ENCODE results near the gene UTS2R.

DNA sequence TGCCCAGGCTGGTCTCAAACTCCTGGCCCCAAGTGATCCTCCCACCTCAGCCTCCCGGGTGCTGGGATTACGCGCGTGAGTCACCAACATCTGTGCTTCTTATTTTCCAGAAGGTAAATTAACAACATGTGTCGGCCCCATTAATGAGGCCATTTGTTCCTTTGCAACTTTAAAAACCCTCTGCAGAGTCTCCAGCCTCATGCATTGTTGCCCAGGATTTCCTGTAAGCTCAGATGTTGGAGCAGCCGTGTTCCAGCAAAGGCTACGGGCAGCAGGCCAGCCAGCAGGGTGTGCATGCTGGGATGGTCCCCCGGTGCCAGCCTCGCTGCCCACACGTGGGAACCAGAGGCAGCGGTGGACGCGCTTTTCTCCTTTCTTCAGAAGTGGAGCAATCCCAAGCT is 27.5 kb downstream of the UTS2R start:
- TF ChIP-seq POLR2A (IDR thresholded peaks at IDR 0.05) (no peak), EP300 (IDR thresholded peaks at IDR 0.05) (no peak), POLR2AphosphoS5 (IDR thresholded peaks at IDR 0.05) (no peak)
- TF ChIP-seq, protein P1, sequence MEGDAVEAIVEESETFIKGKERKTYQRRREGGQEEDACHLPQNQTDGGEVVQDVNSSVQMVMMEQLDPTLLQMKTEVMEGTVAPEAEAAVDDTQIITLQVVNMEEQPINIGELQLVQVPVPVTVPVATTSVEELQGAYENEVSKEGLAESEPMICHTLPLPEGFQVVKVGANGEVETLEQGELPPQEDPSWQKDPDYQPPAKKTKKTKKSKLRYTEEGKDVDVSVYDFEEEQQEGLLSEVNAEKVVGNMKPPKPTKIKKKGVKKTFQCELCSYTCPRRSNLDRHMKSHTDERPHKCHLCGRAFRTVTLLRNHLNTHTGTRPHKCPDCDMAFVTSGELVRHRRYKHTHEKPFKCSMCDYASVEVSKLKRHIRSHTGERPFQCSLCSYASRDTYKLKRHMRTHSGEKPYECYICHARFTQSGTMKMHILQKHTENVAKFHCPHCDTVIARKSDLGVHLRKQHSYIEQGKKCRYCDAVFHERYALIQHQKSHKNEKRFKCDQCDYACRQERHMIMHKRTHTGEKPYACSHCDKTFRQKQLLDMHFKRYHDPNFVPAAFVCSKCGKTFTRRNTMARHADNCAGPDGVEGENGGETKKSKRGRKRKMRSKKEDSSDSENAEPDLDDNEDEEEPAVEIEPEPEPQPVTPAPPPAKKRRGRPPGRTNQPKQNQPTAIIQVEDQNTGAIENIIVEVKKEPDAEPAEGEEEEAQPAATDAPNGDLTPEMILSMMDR (IDR thresholded peaks at IDR 0.05) = no peak

Measured in upper lobe of left lung (tissue), 4 donors.